DND-41 (cell line): Measurements from ENCODE around the gene ASB18.

ENCODE experiments used
- ATAC-seq: fragments of 200-7000 bp; cut with Tn5 transposase; 3 replicates; pipeline ENCODE4 v1.9.1; 2021; ENCODE audit warnings: low read depth; ENCODE audit not compliant: insufficient read depth
- DNase-seq: peaks from one replicate; pipeline ENCODE4 v3.0.0-alpha.2; 2020
- H2AFZ ChIP-seq: 2 replicates; pipeline ENCODE4 v1.6.0; 2012; ENCODE audit warnings: low read depth, low read length
- H3K27ac ChIP-seq: 2 replicates; pipeline ENCODE4 v1.5.1; 2012; ENCODE audit warnings: low read length, inconsistent platforms
- H3K27me3 ChIP-seq: fragments of 200-600 bp; sonication (generic); 2 replicates; pipeline ENCODE4 v1.6.0; 2012; ENCODE audit warnings: low read length, mild to moderate bottlenecking, inconsistent platforms; ENCODE audit not compliant: insufficient read depth, poor library complexity
- H3K36me3 ChIP-seq: 2 replicates; pipeline ENCODE4 v1.5.1; 2012; ENCODE audit warnings: low read length, inconsistent platforms; ENCODE audit not compliant: insufficient read depth
- H3K4me1 ChIP-seq: 2 replicates; pipeline ENCODE4 v1.5.1; 2012; ENCODE audit warnings: mild to moderate bottlenecking, low read length; ENCODE audit not compliant: insufficient read depth
- H3K4me2 ChIP-seq: 2 replicates; pipeline ENCODE4 v1.6.0; 2012; ENCODE audit warnings: mild to moderate bottlenecking, moderate library complexity, low read length, inconsistent platforms; ENCODE audit not compliant: insufficient read depth
- H3K4me3 ChIP-seq, 2 experiments: fragments of 200-600 bp in 1 of 2; shearing (Covaris generic) in 1 of 2; 2 replicates each; pipeline ENCODE4 v1.5.1; 2012 to 2016; ENCODE audit warnings: inconsistent platforms in 2 of 2, low read length in 2 of 2, mild to moderate bottlenecking in 2 of 2, low read depth in 1 of 2, moderate library complexity in 1 of 2
- H3K79me2 ChIP-seq: 2 replicates; pipeline ENCODE4 v1.6.0; 2012; ENCODE audit warnings: low read length, inconsistent platforms; ENCODE audit not compliant: insufficient read depth
- H3K9ac ChIP-seq: 2 replicates; pipeline ENCODE4 v1.6.0; 2012; ENCODE audit warnings: low read depth, mild to moderate bottlenecking, inconsistent platforms, low read length, moderate library complexity
- H3K9me3 ChIP-seq: 2 replicates; pipeline ENCODE4 v1.5.1; 2012; ENCODE audit warnings: low read length, moderate library complexity, mild to moderate bottlenecking, inconsistent platforms; ENCODE audit not compliant: insufficient read depth, severe bottlenecking
- H4K20me1 ChIP-seq: 2 replicates; pipeline ENCODE4 v1.6.0; 2012; ENCODE audit warnings: low read length; ENCODE audit not compliant: insufficient read depth
- EZH2 ChIP-seq: IDR thresholded peaks from 3 replicates; pipeline ENCODE4 v1.6.1; 2012; ENCODE audit warnings: borderline replicate concordance, low read depth, mild to moderate bottlenecking, moderate library complexity, low read length, inconsistent platforms; ENCODE audit not compliant: severe bottlenecking
- TF ChIP-seq, protein P1 (sequence below): IDR thresholded peaks from 2 replicates; pipeline ENCODE4 v1.5.1; 2012; ENCODE audit warnings: borderline replicate concordance, low read length, moderate library complexity, mild to moderate bottlenecking; ENCODE audit not compliant: poor library complexity, severe bottlenecking; ENCODE audit errors: extremely low read depth

The ASB18 gene

DNA sequence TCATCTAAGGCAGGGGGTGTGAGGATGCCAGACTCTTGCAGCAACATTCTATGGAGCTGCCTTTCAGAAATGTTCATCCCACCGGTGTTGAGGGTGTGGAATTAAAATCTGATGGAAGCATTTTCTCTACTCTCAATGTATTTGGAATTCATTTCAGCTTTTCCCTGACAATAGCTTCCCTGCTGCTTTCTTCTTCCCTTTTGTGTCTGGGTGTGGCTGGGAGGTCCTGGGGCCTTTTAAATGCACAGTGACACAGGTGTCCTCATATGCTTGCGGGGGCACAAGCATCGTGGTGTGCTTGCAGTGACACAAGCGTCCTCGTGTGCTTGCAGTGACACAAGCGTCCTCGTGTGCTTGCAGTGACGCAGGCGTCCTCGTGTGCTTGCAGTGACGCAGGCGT, 43.4 kb upstream of the ASB18 start:
- H2AFZ ChIP-seq = no peak overlapping the region
- TF ChIP-seq, protein P1, sequence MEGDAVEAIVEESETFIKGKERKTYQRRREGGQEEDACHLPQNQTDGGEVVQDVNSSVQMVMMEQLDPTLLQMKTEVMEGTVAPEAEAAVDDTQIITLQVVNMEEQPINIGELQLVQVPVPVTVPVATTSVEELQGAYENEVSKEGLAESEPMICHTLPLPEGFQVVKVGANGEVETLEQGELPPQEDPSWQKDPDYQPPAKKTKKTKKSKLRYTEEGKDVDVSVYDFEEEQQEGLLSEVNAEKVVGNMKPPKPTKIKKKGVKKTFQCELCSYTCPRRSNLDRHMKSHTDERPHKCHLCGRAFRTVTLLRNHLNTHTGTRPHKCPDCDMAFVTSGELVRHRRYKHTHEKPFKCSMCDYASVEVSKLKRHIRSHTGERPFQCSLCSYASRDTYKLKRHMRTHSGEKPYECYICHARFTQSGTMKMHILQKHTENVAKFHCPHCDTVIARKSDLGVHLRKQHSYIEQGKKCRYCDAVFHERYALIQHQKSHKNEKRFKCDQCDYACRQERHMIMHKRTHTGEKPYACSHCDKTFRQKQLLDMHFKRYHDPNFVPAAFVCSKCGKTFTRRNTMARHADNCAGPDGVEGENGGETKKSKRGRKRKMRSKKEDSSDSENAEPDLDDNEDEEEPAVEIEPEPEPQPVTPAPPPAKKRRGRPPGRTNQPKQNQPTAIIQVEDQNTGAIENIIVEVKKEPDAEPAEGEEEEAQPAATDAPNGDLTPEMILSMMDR = no peak
- no peak for TF ChIP-seq EZH2
- H3K36me3 ChIP-seq = no peaks in the 10 kb centered on the region
- no peak for DNase-seq
- H3K79me2 ChIP-seq = no peaks in the 10 kb centered on the region
- no peaks in the 10 kb centered on the region for H4K20me1 ChIP-seq
- no peak overlapping the region for H3K9ac ChIP-seq
- no peak for ATAC-seq
- H3K9me3 ChIP-seq = no peaks in the 10 kb centered on the region
- H3K27ac ChIP-seq = no peak overlapping the region
- no peaks in the 10 kb centered on the region for H3K27me3 ChIP-seq
- no peak overlapping the region for H3K4me2 ChIP-seq
- no peaks in the 10 kb centered on the region for H3K4me1 ChIP-seq
- no peak overlapping the region for H3K4me3 ChIP-seq

DNA sequence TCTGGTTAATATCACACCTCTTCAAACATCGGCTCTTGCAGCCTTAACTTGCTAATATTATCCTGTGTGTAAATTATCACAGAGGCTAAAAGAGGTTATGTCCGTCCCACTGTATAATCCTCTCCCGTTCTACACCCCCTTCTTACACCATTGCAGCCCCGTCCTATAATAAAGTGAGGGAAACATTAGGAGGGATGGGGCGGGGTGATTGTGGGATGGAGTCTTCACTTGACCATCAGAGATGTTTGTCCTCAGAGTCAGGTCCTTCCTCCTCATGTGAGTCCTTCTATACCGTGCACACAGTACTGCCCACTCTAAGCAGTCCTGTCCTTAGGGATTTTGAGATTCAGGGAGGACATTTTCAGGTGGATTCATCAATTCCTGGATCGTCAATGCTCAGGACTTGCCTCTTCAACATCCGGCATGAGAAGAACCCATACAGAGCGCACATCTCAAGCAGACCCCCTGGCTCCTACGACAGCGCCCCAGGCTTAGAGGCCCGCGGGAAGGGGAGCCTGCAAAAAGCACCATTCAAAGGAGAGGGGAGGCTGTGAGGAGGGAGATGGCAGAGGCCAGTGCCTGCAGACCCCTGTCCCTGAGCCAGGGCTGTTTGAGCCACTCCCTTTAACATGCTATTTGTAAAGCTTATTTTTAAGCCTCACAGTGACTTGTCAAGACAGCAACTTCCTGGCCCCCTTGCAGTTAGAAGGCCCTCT, 42.8 kb upstream of the ASB18 start:
- Histone ChIP-seq H3K79me2 (no peaks in the 10 kb centered on the region), H2AFZ (no peak overlapping the region), H3K4me2 (no peak overlapping the region), H3K27me3 (no peaks in the 10 kb centered on the region), H3K4me3 (no peak overlapping the region), H3K9me3 (no peaks in the 10 kb centered on the region), H3K36me3 (no peaks in the 10 kb centered on the region), H4K20me1 (no peaks in the 10 kb centered on the region), H3K9ac (no peak overlapping the region), H3K4me1 (no peaks in the 10 kb centered on the region), H3K27ac (no peak overlapping the region)
- no peak for ATAC-seq
- no peak for DNase-seq
- TF ChIP-seq EZH2 = no peak
- TF ChIP-seq, protein P1 = no peak

DNA sequence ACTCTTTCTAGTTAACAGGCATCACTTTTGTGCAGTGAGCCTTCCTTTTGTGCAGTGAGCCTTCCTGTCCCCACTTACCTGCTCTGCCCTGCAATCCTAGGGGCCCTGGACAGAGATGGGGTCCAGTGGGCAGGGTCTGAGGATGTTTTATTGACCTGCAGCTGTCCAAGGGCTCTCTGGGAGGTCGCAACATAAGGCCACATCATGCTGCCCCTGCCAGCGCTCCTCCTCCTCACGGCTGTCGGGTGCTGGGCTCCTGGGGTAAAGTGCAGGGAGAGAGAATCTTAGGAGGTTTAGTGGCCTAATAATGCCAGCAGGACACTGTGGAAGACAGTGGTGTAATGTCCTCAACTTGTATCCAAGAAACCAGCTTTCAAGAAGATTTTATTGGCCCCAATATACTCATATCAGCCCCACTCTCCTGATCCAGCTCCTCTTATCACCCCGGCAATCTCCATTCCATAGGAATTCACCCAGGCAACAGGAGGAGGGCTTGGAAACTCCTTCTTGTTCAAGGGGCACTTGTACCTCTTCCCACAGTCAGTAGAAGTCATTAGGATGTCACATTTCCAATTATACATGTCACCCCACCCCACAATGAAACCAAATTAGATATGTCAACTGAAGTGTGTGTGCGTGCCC, 41.9 kb upstream of the ASB18 start:
- Histone ChIP-seq H3K9ac (no peak overlapping the region), H4K20me1 (no peaks in the 10 kb centered on the region), H3K27me3 (no peaks in the 10 kb centered on the region), H3K4me1 (no peaks in the 10 kb centered on the region), H3K9me3 (no peaks in the 10 kb centered on the region), H3K79me2 (no peaks in the 10 kb centered on the region), H2AFZ (no peak overlapping the region), H3K27ac (no peak overlapping the region), H3K4me2 (no peak overlapping the region), H3K36me3 (no peaks in the 10 kb centered on the region), H3K4me3 (no peak overlapping the region)
- TF ChIP-seq, protein P1 = no peak
- no peak for TF ChIP-seq EZH2
- ATAC-seq (no peak), DNase-seq (no peak)
